HL-60 (cell line): ENCODE data around the gene CALN1.

Experiments used
- POLR2AphosphoS5 ChIP-seq: IDR thresholded peaks from 2 replicates; pipeline ENCODE4 v1.6.1; 2012; ENCODE audit warnings: low read depth
- REST ChIP-seq: IDR thresholded peaks from 2 replicates; pipeline ENCODE4 v1.6.1; 2012; ENCODE audit warnings: low read depth; ENCODE audit not compliant: insufficient replicate concordance
- TF ChIP-seq, protein P1 (sequence below): IDR thresholded peaks from one replicate; pipeline ENCODE4 v1.5.1; 2011; ENCODE audit warnings: low read length, control low read depth, inconsistent platforms; ENCODE audit not compliant: insufficient read depth

GRCh38 chr7:72444026-72444776, 32.1 kb upstream of the CALN1 start:
- TF ChIP-seq, protein P1, sequence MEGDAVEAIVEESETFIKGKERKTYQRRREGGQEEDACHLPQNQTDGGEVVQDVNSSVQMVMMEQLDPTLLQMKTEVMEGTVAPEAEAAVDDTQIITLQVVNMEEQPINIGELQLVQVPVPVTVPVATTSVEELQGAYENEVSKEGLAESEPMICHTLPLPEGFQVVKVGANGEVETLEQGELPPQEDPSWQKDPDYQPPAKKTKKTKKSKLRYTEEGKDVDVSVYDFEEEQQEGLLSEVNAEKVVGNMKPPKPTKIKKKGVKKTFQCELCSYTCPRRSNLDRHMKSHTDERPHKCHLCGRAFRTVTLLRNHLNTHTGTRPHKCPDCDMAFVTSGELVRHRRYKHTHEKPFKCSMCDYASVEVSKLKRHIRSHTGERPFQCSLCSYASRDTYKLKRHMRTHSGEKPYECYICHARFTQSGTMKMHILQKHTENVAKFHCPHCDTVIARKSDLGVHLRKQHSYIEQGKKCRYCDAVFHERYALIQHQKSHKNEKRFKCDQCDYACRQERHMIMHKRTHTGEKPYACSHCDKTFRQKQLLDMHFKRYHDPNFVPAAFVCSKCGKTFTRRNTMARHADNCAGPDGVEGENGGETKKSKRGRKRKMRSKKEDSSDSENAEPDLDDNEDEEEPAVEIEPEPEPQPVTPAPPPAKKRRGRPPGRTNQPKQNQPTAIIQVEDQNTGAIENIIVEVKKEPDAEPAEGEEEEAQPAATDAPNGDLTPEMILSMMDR: no peak
- no peak for TF ChIP-seq POLR2AphosphoS5
- no peak for TF ChIP-seq REST
